Endothelial cell (in vitro differentiated cells): Measurements from ENCODE around the gene IL34. TPM values are rescaled to one million over a fixed set of nuclear protein-coding genes. Genes with fewer than 3 reads are reported as not detected.
A peak's percentile ranks its signal among the peaks of the same experiment; 100 is the strongest.

ENCODE experiments used
- DNase-seq: peaks from one replicate; pipeline ENCODE4 v3.0.0; 2021; ENCODE audit warnings: low spot score
- H3K27ac Mint-ChIP-seq: one replicate; pipeline ENCODE4 v1.8.0; 2021; ENCODE audit warnings: mixed read lengths, inconsistent platforms; ENCODE audit not compliant: unreplicated experiment
- H3K27me3 Mint-ChIP-seq: one replicate; pipeline ENCODE4 v1.8.0; 2021; ENCODE audit warnings: mild to moderate bottlenecking, moderate library complexity, mixed read lengths, inconsistent platforms; ENCODE audit not compliant: unreplicated experiment
- H3K36me3 Mint-ChIP-seq: one replicate; pipeline ENCODE4 v1.8.0; 2021; ENCODE audit warnings: mild to moderate bottlenecking, low read depth, mixed read lengths, inconsistent platforms; ENCODE audit not compliant: unreplicated experiment
- H3K4me1 Mint-ChIP-seq: one replicate; pipeline ENCODE4 v1.8.0; 2021; ENCODE audit warnings: mild to moderate bottlenecking, mixed read lengths, inconsistent platforms; ENCODE audit not compliant: unreplicated experiment
- H3K4me3 Mint-ChIP-seq: one replicate; pipeline ENCODE4 v1.8.0; 2021; ENCODE audit warnings: mild to moderate bottlenecking, mixed read lengths, inconsistent platforms; ENCODE audit not compliant: unreplicated experiment
- H3K9me3 Mint-ChIP-seq: one replicate; pipeline ENCODE4 v1.8.0; 2021; ENCODE audit warnings: mixed read lengths, inconsistent platforms; ENCODE audit not compliant: unreplicated experiment
- CTCF ChIP-seq: fragments of 200-600 bp; sonication (generic); IDR thresholded peaks from one replicate; pipeline ENCODE4 v1.5.0; 2021; ENCODE audit warnings: antibody characterized with exemption; ENCODE audit not compliant: unreplicated experiment
- total RNA-seq: library from RNA; stranded (reverse); fragmentation: NEBNext Ultra II Directional; extraction: Animal tissue kit (Norgen Biotek cat#: 25700); gene quantifications from one replicate; pipeline ENCODE4 v1.2.1, GENCODE V29; 2021; ENCODE audit not compliant: unreplicated experiment

IL34 gene
- total RNA-seq, 1 donor from 2014 or later, result 1.6 TPM

- no peak for TF ChIP-seq CTCF
- Mint-ChIP-seq H3K27ac (peak overlapping the region; percentile 48), H3K4me1 (peaks cover 28% of the 10 kb centered on the region), H3K9me3 (no peaks in the 10 kb centered on the region), H3K36me3 (peaks cover 4% of the 10 kb centered on the region), H3K4me3 (peak overlapping the region; percentile 31), H3K27me3 (peaks cover 18% of the 10 kb centered on the region)
- no peak for DNase-seq
These were observed 36.1 kb downstream of the IL34 start for GRCh38 chr16:70682239-70683145.

GRCh38 chr16:70683146-70683944 lies 37.0 kb downstream of the IL34 start:
- TF ChIP-seq CTCF, result no peak
- Mint-ChIP-seq H3K9me3 (no peaks in the 10 kb centered on the region), H3K4me3 (no peak overlapping the region), H3K36me3 (peaks cover 4% of the 10 kb centered on the region), H3K27me3 (peaks cover 19% of the 10 kb centered on the region), H3K4me1 (peaks cover 32% of the 10 kb centered on the region), H3K27ac (no peak overlapping the region)
- DNase-seq, result no peak

- Mint-ChIP-seq H3K4me1 (peaks cover 37% of the 10 kb centered on the region), H3K4me3 (peak overlapping the region; percentile 91), H3K27me3 (peaks cover 17% of the 10 kb centered on the region), H3K9me3 (no peaks in the 10 kb centered on the region), H3K36me3 (no peaks in the 10 kb centered on the region), H3K27ac (no peak overlapping the region)
- TF ChIP-seq CTCF, result no peak
- DNase-seq, result no peak
These were observed 38.0 kb downstream of the IL34 start for GRCh38 chr16:70684146-70685060.

GRCh38 chr16:70685061-70685937 lies 38.9 kb downstream of the IL34 start:
- TF ChIP-seq CTCF, result no peak
- Mint-ChIP-seq H3K27me3 (peaks cover 17% of the 10 kb centered on the region), H3K36me3 (no peaks in the 10 kb centered on the region), H3K9me3 (no peaks in the 10 kb centered on the region), H3K4me1 (peaks cover 37% of the 10 kb centered on the region), H3K27ac (no peak overlapping the region), H3K4me3 (peak overlapping the region; percentile 91)
- DNase-seq, result peak; percentile 48
